ENCODE results near the gene CPOX. TPM values are rescaled to one million over a fixed set of nuclear protein-coding genes. Genes with fewer than 3 reads are reported as not detected.
A peak's percentile ranks its signal among the peaks of the same experiment; 100 is the strongest.

CPOX gene
- total RNA-seq, 2 experiments from 2014 or later = 40.5 to 45.3 TPM

DNA sequence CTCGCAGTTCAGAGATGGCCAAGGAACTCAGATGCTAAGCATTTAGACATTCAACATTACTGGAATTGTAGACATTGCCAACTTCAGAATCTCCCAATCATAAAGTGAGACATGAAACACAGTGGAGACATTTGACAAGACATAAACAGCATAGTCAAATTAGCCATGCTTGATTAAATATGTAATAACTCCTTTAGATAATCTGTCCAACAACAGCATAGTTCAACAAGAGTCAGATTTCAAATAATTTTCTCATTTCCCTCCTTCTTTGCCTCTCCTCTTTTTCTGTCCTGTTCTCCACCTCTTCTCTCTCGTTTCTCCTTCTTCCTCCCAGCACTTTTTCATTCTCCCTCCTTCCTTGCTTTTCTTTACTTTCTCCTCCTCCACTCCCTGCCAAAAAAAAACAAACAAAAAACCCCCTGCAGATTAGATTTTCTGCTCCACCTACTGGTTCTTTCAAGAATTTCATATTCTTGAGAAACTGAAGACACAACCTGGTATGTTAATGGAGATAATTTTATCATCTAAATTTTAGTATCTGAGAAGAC lies 20.2 kb downstream of the CPOX start:
- ATAC-seq = peak; percentile 48
- ChIA-PET CTCF (interaction anchor here (0.7 to 5.3 kb wide), 15 partner anchors 8 to 534 kb away, joined by 3 to 44 read pairs (median 5); partner anchors contain the start of gene CPOX), POLR2A (interaction anchor here (1.0 to 2.5 kb wide), 5 partner anchors 9 to 52 kb away, joined by 3 to 9 read pairs (median 5); partner anchors contain the start of gene CLDND1)
- intact Hi-C loops (cut with micrococcal nuclease) = loop anchor here (2.0 to 10.0 kb wide), 3 partner anchors 50 to 228 kb away; partner anchors contain the start of gene CLDND1
- Mint-ChIP-seq H3K9me3 (peaks cover 4% of the 10 kb centered on the region), H3K27me3 (no peaks in the 10 kb centered on the region), H3K27ac (peak overlapping the region; percentile 76), H3K4me1 (ENCODE audit: low read depth) (peaks cover 50% of the 10 kb centered on the region), H3K4me3 (no peak overlapping the region), H3K36me3 (ENCODE audit: low read depth) (peaks cover 33% of the 10 kb centered on the region)
- no peak for DNase-seq
- TF ChIP-seq, protein P1, sequence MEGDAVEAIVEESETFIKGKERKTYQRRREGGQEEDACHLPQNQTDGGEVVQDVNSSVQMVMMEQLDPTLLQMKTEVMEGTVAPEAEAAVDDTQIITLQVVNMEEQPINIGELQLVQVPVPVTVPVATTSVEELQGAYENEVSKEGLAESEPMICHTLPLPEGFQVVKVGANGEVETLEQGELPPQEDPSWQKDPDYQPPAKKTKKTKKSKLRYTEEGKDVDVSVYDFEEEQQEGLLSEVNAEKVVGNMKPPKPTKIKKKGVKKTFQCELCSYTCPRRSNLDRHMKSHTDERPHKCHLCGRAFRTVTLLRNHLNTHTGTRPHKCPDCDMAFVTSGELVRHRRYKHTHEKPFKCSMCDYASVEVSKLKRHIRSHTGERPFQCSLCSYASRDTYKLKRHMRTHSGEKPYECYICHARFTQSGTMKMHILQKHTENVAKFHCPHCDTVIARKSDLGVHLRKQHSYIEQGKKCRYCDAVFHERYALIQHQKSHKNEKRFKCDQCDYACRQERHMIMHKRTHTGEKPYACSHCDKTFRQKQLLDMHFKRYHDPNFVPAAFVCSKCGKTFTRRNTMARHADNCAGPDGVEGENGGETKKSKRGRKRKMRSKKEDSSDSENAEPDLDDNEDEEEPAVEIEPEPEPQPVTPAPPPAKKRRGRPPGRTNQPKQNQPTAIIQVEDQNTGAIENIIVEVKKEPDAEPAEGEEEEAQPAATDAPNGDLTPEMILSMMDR (IDR thresholded peaks at IDR 0.05) = peak; percentile 87

DNA sequence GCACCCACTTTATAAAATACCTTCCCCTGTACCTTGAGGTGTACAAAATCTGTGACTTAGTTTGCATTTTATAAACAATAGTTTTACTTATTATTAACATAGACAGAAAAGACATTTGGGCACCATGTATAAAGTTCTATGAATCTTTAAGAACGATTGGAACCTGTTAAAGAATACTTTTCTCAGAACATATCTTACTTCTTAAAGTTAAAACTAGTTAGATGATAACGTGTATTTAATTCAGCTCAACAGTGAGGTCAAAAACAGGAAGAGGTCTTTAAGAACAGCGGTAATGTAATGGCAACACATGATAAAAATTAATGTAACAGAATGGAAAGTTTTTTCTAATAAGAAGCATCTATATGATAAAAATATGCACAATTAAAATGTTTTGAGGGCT lies 25.0 kb downstream of the CPOX start:
- H3K27me3 Mint-ChIP-seq = no peaks in the 10 kb centered on the region
- no peak for ATAC-seq
- H3K9me3 Mint-ChIP-seq = peaks cover 10% of the 10 kb centered on the region
- TF ChIP-seq, protein P1 (IDR thresholded peaks at IDR 0.05) = no peak
- CTCF ChIA-PET = no interaction called here
- H3K4me1 Mint-ChIP-seq (ENCODE audit: low read depth) = peaks cover 71% of the 10 kb centered on the region
- peaks cover 15% of the 10 kb centered on the region for H3K36me3 Mint-ChIP-seq (ENCODE audit: low read depth)
- POLR2A ChIA-PET = interaction anchor here (0.6 kb wide), 1 partner anchor 59 kb away, joined by 5 read pairs; no protein-coding TSS in a partner anchor
- intact Hi-C loops (cut with micrococcal nuclease) = no loop called here
- no peak for DNase-seq
- H3K4me3 Mint-ChIP-seq = no peak overlapping the region
- H3K27ac Mint-ChIP-seq = peak overlapping the region; percentile 45

DNA sequence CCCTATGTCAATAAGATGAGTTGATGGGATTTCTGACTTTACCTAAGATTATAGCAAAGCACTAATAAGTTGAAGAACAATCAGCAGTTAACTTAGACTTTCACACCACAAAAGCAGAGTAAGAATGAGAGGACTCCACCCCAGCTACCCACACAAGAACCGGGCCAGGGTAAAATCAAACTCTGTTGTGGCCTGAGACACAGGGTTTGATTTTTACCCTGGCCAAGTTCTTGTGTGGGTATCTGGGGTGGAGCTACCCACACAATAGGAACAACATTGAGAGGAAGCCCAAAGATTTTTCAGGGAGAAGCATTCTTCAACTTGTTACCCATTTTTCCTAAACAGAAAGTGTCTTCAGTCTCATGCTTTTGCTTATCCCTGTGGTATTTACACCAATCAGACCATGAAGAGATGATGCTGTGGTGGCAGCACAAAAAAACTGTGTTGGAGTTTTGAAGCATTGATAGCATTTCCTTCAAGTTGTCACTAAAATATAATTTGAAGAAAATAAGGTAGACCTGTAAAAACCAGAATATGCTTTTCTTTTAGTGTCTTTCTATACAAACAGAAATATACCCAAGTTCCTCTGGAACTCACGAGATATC lies 25.6 kb downstream of the CPOX start:
- intact Hi-C loops (cut with micrococcal nuclease) = no loop called here
- Mint-ChIP-seq H3K4me3 (no peak overlapping the region), H3K9me3 (peaks cover 10% of the 10 kb centered on the region), H3K27me3 (no peaks in the 10 kb centered on the region), H3K27ac (peak overlapping the region; percentile 81), H3K4me1 (ENCODE audit: low read depth) (peaks cover 71% of the 10 kb centered on the region), H3K36me3 (ENCODE audit: low read depth) (peaks cover 15% of the 10 kb centered on the region)
- peak; percentile 49 for DNase-seq
- TF ChIP-seq, protein P1 (IDR thresholded peaks at IDR 0.05) = no peak
- peak; percentile 26 for ATAC-seq
- CTCF ChIA-PET = no interaction called here
- POLR2A ChIA-PET = interaction anchor here (0.6 kb wide), 1 partner anchor 60 kb away, joined by 5 read pairs; no protein-coding TSS in a partner anchor

DNA sequence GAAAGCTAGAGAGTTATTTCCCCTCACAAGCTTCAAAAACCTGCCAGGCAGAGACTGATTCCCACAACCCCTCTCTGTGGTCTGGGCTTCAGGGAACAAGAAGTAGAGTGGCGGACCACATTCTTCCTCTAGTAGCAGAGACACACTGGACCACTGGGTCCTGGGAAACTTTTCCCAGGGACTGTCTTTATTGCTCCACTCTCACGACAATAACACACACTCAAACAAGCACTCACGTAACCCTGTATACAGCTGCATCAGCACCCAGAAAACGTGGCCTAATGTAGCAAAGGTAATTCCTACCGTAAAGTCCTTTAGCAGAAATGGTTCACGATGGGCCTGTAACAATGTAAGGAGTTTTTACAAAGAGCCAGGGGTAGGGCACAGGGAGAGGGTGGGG lies 27.6 kb downstream of the CPOX start:
- Mint-ChIP-seq H3K4me3 (peak overlapping the region; percentile 54), H3K36me3 (ENCODE audit: low read depth) (peaks cover 15% of the 10 kb centered on the region), H3K27ac (peak overlapping the region; percentile 87), H3K27me3 (no peaks in the 10 kb centered on the region), H3K9me3 (peaks cover 10% of the 10 kb centered on the region), H3K4me1 (ENCODE audit: low read depth) (peaks cover 74% of the 10 kb centered on the region)
- ATAC-seq (no peak), DNase-seq (no peak)
- CTCF ChIA-PET = interaction anchor here (0.7 to 1.2 kb wide), 5 partner anchors 12 to 43 kb away, joined by 3 to 4 read pairs (median 3); partner anchors contain the start of gene CLDND1
- intact Hi-C loops (cut with micrococcal nuclease) = loop anchor here (1.0 kb wide), 1 partner anchor 9 kb away; no protein-coding TSS in a partner anchor
- TF ChIP-seq, protein P1 (IDR thresholded peaks at IDR 0.05) = no peak
- POLR2A ChIA-PET = interaction anchor here (0.6 to 2.9 kb wide), 6 partner anchors 10 to 43 kb away, joined by 3 to 25 read pairs (median 8); partner anchors contain the start of gene CLDND1
